CD4-positive, alpha-beta T cell treated with Interleukin-2 at 100 ng/mL for 4 hours (primary cell): ENCODE data around the gene WNT4.

Experiments
- DNase-seq: peaks from one replicate; pipeline ENCODE4 v3.0.0-alpha.2; 2020; ENCODE audit warnings: low spot score

WNT4 gene

DNA sequence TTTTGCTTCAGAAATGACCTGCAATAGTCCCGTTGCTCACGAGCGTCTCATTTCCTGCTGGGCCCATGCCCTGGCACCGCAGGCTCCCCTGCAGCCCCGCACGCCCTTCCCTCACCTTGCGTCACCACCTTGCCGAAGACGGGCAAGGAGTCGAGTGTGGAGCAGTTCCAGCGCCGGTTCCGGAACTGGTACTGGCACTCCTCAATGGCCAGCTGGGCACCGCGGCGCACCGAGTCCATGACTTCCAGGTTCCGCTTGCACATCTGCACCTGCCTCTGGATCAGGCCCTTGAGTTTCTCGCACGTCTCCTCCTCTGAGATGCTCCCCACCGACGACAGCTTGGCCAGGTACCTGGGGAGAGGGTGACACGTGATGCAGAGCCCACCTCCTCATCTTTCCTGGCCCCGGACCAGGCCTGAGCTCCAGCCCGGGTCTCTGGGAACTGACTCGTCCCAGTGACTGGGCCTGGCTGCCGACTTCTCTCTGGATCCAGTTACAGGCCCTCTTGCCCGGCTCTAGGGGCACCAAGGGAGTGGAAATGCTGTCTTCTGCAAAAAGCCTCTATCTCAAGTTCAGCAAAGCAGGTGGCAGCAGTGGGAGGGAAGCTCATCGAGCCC, 13.3 kb downstream of the WNT4 start:
- DNase-seq, result no peak

- no peak for DNase-seq
These were observed 14.5 kb downstream of the WNT4 start for GRCh38 chr1:22128392-22128791.

DNA sequence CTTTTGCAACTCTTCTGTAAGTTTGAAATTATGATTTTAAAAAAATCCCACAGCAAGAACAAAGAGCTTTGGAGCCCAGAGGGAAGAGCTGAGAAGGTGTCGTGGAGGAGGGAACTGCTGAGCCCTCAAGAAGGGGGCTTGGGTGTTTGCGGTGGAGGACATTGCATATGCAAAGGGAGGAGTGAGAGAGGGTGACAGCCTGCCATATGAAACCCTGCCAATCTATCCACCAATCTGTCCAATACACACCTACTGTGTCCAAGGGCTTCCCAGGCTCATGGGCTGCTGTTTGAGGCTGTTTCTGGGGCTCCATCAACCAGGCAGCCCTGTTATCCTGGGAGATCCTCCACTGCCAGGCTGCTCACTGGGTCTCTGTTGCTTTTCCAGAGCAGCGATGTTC, 15.2 kb downstream of the WNT4 start:
- no peak for DNase-seq

DNA sequence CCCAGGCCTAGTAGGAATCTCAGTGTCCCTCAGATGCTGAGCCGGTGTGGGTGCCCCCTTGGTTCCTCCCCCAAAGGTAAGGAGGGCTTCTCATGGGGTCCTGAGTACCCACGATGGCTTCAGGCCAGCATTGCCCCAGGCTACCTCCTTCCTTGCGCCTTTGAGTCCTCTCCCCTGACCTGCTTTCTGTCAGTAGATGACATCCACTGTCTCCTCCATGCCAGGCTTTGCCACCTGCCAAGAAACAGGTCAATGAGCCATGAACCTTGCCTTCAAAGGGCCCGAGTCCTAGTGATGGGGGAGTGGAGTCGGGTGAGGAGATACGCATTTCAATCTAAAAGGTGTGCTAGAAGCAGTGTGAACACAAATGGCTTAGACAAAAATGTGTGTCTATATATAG, 15.6 kb downstream of the WNT4 start:
- DNase-seq, result no peak

- DNase-seq, result no peak
These were observed 16.4 kb downstream of the WNT4 start for GRCh38 chr1:22126531-22126930.

- no peak for DNase-seq
These were observed 18.2 kb downstream of the WNT4 start for GRCh38 chr1:22124592-22125229.

DNA sequence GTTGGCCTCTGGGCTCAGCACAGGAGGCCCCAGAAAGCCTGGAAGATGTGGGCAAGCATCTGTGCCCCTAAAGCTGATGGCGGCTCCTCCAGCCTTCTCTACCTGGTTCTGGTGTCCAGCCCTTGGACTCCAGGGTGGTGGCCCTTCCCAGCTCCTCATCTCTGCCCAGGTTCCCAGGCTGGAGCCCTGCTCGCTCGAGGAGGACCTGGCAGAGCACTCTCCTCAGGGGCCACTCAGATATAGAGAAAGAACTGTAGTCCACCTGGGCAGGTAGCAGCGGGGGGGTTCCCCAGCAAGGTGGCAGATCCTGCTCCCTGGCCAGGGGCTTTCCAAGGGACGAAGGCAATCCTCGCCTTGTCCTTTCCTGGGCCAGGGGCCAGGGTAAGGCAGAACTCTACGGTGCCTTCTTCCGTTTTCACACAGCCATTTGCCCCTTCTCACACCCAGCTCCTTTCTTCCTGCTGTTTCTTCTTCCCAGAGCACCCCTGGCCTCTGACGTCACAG, 18.9 kb downstream of the WNT4 start:
- DNase-seq, result no peak

- no peak for DNase-seq
These were observed 19.9 kb downstream of the WNT4 start for GRCh38 chr1:22123071-22123390.

- no peak for DNase-seq
These were observed 20.4 kb downstream of the WNT4 start for GRCh38 chr1:22122273-22123070.

DNA sequence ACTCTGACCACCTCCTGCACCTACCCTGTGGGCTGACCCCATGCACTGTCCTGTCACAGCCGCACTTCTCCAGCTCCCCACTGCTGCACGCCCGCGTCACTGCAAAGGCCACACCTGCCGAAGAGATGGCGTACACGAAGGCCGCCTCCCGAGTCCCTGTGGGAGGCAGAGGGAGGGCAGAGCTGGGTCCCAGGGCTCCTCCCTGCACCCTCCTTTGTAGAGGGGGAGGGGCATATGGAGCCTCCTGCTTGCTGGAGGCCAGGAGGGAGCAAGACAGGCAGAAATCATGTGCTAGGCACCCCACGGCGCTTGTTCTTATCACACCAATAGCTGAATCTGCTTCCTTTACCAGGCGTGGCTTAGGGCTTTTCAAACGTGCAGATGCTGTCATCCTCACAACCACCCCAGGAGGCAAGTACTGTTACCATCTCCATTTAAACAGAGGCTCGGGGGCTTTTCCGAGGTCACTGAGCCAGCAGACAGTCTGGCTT, 21.4 kb downstream of the WNT4 start:
- no peak for DNase-seq

GRCh38 chr1:22120469-22120790, 22.5 kb downstream of the WNT4 start:
- DNase-seq, result no peak

- DNase-seq, result no peak
These were observed 23.1 kb downstream of the WNT4 start for GRCh38 chr1:22119626-22120468.

DNA sequence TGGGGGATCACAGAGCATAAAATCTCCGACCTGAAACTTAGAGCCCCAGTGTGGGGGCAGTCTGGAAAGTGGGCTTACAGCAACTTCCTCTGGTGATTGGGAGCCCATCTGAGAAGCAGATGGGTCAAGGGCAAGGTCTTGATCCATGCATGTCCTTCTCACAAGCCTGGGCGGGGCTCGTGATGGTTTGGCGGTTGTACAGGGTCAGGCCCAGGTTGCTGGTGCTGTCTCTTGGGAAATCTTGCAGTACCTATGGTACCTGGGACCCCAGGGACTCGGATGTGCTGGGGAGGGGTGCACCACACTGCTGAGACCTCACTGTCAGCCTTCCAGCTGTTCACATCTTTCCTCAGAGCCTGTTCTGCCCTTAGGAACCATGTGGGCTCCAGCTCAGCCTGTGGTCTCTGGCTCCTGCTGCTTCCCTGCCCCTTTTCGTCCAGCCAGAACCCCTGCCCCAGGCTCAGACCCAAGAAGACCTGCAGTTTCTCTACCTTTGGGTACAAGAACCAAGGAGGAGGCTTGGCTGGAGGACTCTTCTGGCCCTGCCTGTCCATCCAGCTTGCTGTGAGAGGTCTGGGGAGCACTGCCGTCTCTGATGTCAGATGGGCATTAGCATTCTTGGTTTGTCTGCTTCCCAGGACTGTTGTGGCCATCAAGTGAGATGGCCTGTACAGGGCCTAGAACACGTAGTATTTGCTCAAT, 24.5 kb downstream of the WNT4 start:
- no peak for DNase-seq

- no peak for DNase-seq
These were observed 25.0 kb downstream of the WNT4 start for GRCh38 chr1:22117851-22118250.

- DNase-seq, result no peak
These were observed 25.7 kb downstream of the WNT4 start for GRCh38 chr1:22117238-22117637.

- DNase-seq, result no peak
These were observed 27.6 kb downstream of the WNT4 start for GRCh38 chr1:22115286-22115685.

- no peak for DNase-seq
These were observed 28.5 kb downstream of the WNT4 start for GRCh38 chr1:22114083-22115012.

GRCh38 chr1:22112554-22112953, 30.3 kb downstream of the WNT4 start:
- no peak for DNase-seq

DNA sequence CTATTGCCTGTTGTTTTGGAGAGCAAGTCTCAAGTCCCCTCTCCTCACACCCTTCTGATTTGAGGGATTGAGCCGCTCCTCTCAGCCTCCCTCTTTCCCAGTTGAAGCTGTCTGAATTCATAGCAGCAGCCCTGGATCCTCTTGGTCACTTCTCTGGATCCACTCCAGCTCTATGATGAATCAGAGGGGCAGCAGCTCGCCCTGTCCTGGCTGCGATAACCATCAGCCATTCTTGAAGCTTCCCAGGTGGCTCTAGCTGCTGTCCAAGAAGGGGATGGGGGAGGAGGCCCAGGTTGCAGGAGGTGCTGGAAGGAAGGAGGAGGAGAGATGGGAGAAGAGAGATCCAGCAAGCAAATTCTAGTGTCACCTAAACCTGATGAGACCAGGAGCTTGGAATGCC, 31.3 kb downstream of the WNT4 start:
- DNase-seq, result no peak

DNA sequence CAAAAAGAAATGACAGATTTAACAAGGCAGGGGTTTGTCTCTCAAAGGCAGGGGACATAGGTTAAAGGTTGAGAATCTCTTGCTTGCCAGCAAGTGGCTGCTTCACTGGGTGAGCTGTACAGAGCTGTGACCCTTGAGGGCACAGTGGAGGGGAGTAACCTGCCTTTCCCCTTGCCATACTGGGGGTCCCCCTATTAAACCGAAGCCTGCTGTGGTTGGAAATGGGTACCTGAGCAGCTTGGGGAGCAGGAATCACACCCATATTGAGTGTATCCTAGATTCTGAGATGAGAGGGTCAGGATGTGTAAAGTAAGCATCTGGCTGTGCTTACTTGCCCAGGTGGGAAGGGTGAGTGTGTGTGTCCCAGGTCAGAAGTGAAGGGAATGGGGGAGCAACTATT, 31.8 kb downstream of the WNT4 start:
- DNase-seq, result no peak

DNA sequence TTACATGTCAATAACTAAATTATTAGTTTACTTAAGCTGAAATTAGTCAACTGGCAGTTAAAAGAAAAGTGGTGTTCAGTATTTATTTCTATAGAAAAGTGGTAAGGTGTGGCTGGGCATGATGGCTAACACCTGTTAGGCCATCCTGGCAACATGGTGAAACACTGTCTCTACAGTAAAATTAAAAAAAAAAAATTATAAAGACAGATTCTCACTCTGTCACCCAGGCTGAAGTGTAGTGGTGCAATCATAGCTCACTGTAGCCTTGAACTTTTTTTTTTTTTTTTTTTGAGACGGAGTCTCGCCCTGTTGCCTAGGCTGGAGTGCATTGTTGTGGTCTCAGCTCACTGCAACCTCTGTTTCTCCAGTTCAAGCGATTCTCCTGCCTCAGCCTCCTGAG, 32.9 kb downstream of the WNT4 start:
- no peak for DNase-seq
